GM10847 (cell line): ENCODE data around the gene KDSR.
A peak's percentile ranks its signal among the peaks of the same experiment; 100 is the strongest.

Experiments
- POLR2A ChIP-seq: IDR thresholded peaks from 2 replicates; pipeline ENCODE4 v1.6.1; 2011; ENCODE audit not compliant: insufficient read length; ENCODE audit errors: extremely low read depth

Gene KDSR

GRCh38 chr18:63287691-63288220, 79.2 kb downstream of the KDSR start:
- TF ChIP-seq POLR2A = no peak

GRCh38 chr18:63286926-63287325, 80.1 kb downstream of the KDSR start:
- no peak for TF ChIP-seq POLR2A

- TF ChIP-seq POLR2A = peak; percentile 38
Observed at GRCh38 chr18:63284827-63285733, 81.9 kb downstream of the KDSR start.

DNA sequence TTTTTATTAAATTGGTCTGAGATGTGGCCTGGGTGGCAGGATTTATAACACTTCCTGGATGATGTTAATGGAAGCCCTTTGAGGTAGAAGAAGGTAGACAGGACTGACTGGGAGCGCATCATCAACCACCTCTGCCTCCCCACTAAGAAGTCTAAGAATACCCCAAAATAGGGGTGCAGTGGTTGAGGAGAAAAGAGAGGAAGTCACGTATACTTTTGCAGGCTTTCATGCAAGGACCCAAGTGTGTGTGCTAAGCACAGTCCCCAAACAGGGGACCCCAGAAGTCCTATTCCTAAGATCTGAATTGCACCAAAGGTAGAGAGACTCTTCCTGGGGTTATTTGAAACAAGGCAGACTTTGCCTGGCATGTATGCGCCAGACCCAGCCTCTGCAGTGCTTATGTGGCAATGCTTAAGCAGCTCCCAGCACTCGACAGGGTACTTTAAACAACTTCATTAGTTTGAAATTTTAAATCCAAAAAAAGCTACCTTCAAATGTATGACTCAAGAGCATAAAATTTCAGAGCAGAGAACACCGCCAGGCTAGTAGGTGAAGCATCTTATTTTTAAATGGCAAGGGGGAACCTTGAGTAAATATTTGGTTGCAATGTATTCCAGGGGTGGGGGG, 82.7 kb downstream of the KDSR start:
- TF ChIP-seq POLR2A = no peak

DNA sequence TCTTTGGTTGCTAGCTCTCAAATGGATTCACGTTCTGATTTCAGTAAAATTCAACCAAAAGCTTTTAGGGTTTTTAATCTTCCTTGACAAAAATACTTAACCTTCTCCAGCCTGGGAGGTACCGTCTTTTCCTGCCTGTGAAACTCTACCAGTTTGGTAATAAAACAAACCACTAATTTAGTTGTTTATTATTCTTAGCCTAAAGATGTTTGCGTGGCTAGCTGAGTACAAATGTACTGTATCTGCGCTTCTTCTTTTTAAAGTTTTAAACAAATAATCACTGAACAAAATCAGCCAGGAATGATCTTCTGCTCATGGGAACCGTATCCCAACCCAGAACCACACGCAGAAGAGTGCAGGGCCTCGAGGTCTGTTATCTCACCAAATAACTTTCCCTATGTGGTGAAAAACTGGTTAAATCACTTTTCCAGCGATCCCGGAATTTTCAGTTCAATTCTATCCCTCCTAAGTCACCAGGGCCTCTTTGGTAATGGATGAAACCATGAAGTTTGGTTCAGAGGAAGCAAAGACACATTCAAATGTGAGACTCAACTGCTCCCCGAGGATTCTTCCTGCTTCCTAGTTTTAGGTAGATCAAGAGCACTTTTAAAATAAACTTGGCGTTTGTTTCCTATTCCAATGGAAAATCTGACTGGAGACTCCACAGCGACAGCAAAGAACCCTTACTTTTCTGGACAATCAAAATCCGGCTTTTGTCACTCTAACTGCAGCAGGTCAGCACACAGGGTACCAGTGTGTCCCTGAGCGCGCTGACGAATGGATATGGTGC, 83.5 kb downstream of the KDSR start:
- no peak for TF ChIP-seq POLR2A

- no peak for TF ChIP-seq POLR2A
Observed at GRCh38 chr18:63282793-63283192, 84.2 kb downstream of the KDSR start.
